GM21529 (cell line): Measurements from ENCODE around the gene CDKN2D.
"Not testable (repeated sequence)": the region's sequence is repeated elsewhere in the genome, so short reads cannot be mapped to it uniquely, and the experiment has no call there.

Experiments used
- ATAC-seq: cut with Tn5 transposase; IDR thresholded peaks from one replicate; pipeline ENCODE4 v1.9.1; 2021; ENCODE audit not compliant: unreplicated experiment

CDKN2D gene

DNA sequence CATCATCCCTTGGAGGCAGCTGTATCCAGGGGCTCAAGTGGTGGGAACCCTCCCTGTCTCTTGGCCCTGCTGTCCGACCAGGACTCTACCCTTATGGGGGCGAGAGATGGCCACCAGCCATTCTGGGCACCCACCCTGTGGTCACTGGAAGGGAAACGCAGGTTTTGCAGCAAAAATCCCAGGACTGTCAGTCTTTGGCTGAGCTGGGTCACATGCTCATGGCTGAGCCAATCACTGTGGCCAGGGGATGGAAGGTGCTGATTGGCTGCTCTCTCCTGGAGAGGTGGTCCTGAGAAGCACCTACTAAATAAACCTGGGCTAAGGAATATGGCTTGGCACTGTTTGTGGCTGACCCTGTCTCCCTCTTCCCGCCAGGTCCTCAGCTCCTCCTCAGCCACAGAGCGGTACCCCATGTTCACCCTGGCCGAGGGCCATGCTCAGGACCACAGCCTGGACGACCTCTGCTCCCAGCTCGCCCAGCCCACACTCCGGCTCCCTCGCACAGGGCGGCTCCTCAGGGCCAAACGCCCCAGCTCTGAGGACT is 16.2 kb downstream of the CDKN2D start:
- no peak for ATAC-seq

- ATAC-seq = no peak
These were observed 17.0 kb downstream of the CDKN2D start for GRCh38 chr19:10551698-10552301.

DNA sequence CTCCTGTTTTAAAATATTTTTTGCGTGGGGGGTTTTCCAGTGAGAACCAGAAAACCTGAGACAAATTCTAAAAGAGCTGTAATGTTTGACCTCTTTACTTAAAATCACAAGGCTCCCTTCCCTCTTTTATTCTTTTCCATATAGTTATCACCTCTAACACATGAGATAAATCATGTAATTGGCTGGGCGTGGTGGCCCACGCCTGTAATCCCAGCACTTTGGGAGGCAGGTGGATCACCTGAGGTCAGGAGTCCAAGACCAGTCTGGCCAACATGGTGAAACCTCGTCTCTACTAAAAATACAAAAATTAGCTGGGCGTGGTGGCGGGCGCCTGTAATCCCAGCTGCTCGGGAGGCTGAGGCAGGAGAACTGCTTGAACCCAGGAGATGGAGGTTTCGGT is 17.8 kb downstream of the CDKN2D start:
- not testable (repeated sequence) for ATAC-seq

- ATAC-seq = no peak
These were observed 18.4 kb downstream of the CDKN2D start for GRCh38 chr19:10550336-10550735.

- no peak for ATAC-seq
These were observed 19.0 kb downstream of the CDKN2D start for GRCh38 chr19:10549733-10550132.

GRCh38 chr19:10548746-10549276 is 20.0 kb downstream of the CDKN2D start:
- ATAC-seq = no peak

DNA sequence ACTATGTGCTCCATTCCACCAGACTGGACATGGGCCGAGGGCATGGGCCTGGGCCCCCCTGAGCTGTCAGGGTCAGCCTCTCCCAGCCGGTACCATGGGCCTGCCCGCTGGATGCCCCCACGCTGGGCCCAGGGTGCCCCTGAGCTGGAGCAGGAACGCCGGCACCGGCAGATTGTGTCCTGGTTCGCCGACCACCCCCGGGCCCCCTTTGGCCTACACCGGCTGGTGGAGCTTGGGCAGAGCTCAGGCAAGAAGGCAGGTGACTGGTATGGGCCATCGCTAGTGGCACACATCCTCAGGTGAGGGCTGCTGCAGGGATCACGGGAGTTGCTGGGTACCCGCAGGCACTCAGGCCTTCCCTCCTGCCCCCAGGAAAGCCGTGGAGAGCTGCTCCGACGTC is 22.0 kb downstream of the CDKN2D start:
- no peak for ATAC-seq

- ATAC-seq = no peak
These were observed 24.0 kb downstream of the CDKN2D start for GRCh38 chr19:10544753-10545251.

DNA sequence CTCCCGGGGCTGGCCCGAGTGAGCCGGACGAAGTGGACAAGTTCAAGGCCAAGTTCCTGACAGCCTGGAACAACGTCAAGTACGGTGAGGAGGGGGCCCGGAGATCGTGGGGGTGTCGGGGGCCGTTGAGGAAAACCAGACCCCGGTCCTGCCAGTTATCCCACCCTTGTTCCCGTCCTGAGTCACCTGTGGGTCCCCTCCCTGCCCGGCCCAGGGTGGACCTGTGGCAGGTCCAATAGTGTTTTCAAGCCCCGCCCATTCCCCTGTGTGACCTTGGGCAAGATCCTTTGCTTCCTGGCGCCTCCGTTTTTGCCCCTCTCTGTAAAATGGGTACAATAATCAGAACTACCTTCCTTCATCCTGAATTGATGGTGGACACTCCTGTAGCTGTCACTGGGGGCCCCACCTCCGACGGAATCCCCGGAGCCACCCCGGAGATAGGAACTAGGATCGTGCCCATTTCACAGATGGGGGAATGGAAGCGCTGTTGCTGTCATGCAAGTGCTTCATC is 24.5 kb downstream of the CDKN2D start:
- ATAC-seq = no peak

DNA sequence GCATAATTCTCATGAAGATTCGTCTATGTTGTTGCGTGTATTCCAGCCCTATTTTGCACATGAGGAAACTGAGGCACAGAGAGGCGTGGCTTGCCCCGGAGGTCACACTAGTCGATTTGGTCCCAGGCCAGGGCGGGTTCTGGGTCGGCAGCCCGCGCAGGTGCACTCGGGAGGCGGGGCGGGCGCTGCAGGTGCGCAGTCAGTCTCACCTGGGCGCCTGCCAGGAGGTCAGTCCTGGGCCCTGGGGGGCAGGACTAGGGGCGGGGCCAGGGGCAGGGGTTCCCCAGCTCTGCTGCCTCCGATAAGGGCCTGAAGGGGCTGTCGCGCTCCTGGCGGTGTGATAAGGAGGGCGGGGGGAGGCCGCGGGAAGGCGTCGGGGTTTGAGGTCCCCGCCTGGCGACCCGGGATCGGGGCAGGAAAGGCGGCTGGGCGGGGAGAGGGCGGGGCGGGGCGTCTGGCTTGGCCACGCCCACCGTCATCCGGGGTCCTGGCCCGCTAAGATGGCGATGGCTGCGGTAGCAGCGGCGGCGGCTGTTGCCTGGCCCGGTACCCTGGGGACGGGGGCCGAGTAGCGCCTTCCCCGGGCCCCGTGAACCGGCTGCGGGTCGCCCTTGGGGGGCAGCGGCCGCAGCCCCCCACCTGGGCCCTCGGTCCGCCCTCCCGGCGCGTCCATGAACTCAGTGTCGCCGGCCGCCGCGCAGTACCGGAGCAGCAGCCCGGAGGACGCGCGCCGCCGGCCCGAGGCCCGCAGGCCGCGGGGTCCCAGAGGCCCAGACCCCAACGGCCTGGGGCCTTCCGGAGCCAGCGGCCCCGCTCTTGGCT is 25.1 kb downstream of the CDKN2D start, which contains the start of gene ATG4D:
TSS of gene ATG4D (plus strand) at position 485 of the 822 bp plus-strand sequence. CDS start at position 672, 187 bp downstream.
- no peak for ATAC-seq

- ATAC-seq = no peak
These were observed 25.7 kb downstream of the CDKN2D start for GRCh38 chr19:10543059-10543419.

- not testable (repeated sequence) for ATAC-seq
These were observed 29.8 kb downstream of the CDKN2D start for GRCh38 chr19:10539016-10539415.

DNA sequence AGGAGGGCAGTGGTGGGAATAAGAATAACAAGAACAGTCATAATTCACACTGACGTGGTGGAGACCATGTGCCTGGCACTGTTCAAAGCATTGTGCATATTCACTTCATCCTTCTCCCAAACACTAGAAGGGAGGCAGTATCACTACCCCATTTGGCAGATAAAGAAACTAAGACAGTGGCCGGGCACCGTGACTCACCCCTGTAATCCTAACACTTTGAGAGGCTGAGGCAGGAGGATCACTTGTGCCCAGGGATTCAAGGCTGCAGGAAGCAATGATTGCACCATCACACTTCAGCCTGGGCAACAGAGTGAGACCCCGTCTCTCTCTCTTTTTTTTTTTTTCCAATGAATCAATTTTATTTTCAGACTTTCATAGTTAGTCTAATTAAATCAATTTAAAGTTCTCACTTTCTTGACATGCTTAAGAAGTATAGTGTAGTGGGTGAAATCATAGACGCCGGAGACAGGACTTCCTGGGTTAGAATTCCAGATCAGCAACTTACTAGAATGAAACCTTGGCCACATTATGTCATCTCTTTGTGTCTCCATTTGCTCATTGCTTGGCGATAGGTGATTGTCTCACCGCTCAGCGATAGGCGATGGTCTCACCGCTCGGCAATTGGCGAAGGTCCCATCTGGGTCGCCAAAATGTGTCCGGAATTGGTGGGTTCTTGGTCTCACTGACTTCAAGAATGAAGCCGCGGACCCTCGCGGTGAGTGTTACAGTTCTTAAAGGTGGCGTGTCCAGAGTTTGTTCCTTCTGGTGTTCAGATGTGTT is 30.4 kb downstream of the CDKN2D start:
- ATAC-seq = no peak

DNA sequence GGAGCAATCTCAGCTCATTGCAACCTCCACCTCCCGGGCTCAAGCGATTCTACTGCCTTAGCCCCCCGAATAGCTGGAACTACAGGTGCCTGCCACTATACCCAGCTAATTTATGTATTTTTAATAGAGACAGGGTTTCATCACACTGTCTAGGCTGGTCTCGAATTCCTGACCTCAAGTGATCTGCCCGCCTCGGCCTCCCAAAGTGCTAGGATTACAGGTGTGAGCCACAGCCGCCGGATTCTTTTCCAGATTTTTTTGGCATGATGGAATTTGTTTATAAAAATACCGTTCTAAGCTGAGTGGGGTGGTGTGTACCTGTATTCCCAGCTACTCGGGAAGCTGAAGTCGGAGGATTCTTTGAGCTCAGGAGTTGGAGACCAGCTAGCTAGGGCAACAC is 31.1 kb downstream of the CDKN2D start:
- no peak for ATAC-seq

GRCh38 chr19:10535613-10536012 is 33.2 kb downstream of the CDKN2D start:
- no peak for ATAC-seq

GRCh38 chr19:10533646-10534386 is 35.0 kb downstream of the CDKN2D start:
- no peak for ATAC-seq

DNA sequence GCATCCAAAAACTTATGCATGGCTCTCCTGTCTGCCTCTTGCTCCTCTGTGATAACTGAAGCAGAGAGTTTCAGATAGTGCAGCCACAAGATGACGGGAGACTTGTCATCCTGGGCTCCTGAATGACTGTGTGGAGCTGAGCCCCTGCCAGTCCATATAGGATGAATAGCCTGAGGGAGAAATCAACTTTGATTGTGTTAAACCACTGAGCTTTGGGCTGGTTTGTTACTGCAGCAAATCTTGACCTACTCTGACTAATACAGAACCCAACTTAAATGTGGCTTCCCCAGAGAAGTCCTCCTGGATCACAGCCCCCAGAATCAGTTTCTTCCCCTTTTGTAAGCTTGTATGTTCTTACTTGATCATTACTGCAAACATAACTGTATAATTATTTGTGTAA is 36.3 kb downstream of the CDKN2D start:
- ATAC-seq = no peak

- not testable (repeated sequence) for ATAC-seq
These were observed 41.9 kb downstream of the CDKN2D start for GRCh38 chr19:10526887-10527286.

GRCh38 chr19:10525636-10526035 is 43.1 kb downstream of the CDKN2D start:
- ATAC-seq = no peak

- no peak for ATAC-seq
These were observed 45.6 kb downstream of the CDKN2D start for GRCh38 chr19:10523135-10523636.
